ENCODE results near the gene NTM.

- no peak for TF ChIP-seq CTCF (IDR thresholded peaks at IDR 0.05)
- TF ChIP-seq POLR2AphosphoS5 (IDR thresholded peaks at IDR 0.05) = no peak
- TF ChIP-seq POLR2A (IDR thresholded peaks at IDR 0.05) = no peak
Measured at GRCh38 chr11:131924457-131925201, 554.2 kb downstream of the NTM start.
